Superior temporal gyrus (tissue), 1 donor: Measurements from ENCODE around the gene VPS37C.
A peak's percentile ranks its signal among the peaks of the same experiment; 100 is the strongest.

ENCODE experiments used
- DNase-seq: peaks from one replicate; pipeline ENCODE4 v3.0.0-alpha.2; 2016; ENCODE audit errors: extremely low spot score

VPS37C gene

GRCh38 chr11:61133145-61133544 is 28.1 kb downstream of the VPS37C start:
- no peak for DNase-seq

DNA sequence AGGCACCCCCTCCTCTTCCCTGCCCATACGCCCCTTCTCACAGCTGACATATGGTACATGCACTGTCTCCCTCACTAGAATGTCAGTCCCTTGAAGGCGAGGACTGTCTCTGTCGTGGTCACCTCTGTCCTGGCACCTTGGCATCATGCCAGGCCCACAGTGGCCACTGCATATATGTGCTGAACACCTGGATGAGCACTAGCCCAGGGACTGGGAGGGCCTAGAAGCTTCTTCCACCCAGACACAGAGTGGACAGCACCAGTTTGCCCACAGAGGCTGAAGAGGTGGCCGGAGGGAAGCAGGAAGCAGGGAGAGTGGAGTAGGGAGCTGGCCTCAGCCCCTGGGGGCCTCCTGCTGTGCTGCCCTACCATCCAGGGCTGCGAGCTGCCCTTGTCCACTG is 28.6 kb downstream of the VPS37C start:
- no peak for DNase-seq

DNA sequence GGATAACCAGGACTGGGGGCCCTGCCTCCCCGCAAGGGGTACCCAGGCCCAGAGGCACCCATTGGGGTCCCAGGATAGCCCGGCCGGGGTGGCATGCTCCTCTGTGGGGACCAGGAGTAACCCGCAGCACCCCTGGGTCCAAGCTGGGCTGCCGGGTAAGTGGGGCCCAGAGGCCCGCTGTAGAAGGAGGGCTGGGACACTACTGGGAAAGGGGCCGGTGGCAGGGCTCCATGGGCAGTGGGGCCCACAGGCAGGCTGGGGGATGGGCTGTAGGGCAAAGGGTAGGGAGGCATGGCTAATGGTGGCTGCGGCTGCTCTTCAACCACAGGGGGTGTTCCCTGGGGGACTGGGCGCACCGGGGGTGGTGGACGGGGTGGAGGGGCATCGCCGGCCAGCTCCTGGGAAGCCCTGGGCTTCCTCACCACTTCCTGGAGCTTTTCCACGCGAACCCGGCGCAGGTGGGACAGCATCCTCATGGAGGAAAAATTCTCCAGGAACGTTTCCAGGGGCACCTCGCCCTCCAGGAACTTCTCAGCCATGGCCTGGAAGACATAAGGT is 29.1 kb downstream of the VPS37C start:
- no peak for DNase-seq

GRCh38 chr11:61131586-61131985 is 29.6 kb downstream of the VPS37C start:
- no peak for DNase-seq

- DNase-seq, result no peak
Measured at GRCh38 chr11:61131186-61131585, 30.0 kb downstream of the VPS37C start.

- DNase-seq, result peak; percentile 89
Measured at GRCh38 chr11:61129639-61130523, 31.3 kb downstream of the VPS37C start.

DNA sequence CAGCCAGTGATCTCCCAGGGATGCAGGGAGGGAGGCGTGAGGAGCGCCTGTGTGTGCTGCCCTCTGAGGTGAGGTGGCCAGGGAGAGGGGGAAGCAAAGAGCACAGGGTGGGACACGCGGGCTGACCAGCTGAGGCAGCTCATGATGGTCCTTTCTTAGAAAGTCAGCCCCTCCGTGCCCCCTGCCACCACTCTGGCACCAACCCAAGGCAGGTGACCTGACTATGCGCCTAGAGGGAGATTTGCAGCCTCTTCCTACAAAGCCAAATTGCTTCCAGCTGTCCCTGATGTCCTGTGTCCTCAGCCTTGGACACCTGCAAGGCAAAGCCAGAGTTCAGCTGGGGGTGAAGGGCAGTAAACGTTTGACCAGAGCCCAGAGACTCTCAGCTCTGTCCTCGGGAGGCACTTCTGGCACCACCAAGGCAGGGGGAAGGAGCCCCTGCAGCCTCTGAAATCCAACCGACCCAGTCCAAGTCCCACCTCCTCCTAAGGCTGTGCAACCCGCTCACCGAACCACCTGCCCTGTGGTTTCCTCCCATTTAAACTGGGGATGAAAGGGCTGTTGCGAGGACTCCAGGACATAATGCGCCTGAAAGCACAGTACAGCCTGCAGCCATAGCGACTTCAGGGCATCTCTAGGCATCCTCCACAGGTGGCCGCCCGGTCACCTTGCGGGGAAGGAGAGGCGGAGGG is 32.1 kb downstream of the VPS37C start:
- no peak for DNase-seq

DNA sequence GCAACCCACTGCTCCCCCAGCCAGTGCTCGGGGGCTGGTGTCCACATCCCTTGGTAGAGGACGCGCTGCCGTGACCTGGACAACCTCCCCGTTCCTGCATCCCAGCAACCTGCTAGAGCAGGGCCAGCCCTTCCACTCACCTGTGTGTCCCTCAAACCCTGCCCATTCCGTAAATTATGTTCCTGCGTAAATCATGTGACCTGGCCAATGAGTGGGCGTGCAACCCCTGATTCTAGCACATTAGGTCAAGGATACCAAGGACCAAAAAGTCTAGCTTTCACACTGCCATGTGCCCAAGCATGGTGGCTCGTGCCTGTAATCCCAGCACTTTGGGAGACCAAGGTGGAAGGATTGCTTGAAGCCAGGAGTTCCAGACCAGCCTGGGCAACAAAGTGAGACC is 33.2 kb downstream of the VPS37C start:
- DNase-seq, result no peak

DNA sequence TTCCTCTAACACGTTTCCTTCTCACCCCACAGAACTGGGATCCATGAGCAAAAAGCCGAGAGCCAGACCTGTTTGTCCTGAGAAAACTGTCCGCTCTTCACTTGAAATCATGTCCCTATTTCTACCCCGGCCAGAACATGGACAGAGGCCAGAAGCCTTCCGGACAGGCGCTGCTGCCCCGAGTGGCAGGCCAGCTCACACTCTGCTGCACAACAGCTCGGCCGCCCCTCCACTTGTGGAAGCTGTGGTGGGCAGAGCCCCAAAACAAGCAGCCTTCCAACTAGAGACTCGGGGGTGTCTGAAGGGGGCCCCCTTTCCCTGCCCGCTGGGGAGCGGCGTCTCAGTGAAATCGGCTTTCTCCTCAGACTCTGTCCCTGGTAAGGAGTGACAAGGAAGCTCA is 35.0 kb downstream of the VPS37C start:
- DNase-seq, result peak; percentile 36

DNA sequence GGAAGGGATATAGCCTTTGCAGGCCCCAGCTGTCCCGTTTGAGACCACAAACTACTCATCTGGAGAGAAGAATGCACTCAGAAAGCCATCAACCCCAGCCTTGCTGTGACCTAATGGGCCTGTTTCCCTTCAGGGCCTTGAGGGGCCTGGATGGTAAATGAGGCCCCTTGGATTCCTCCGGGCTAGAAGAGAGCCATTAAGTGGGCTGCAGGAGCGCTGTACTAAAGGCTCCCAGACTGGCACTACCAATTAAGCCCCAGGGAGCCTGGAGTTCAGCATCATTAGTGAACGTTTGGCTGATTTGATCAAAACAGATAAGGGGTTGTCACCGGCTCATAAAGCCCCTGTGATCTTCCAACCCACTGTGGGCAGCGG is 35.9 kb downstream of the VPS37C start:
- DNase-seq, result no peak

- no peak for DNase-seq
Measured at GRCh38 chr11:61124574-61125309, 36.5 kb downstream of the VPS37C start.

GRCh38 chr11:61123775-61124571 is 37.3 kb downstream of the VPS37C start:
- no peak for DNase-seq

DNA sequence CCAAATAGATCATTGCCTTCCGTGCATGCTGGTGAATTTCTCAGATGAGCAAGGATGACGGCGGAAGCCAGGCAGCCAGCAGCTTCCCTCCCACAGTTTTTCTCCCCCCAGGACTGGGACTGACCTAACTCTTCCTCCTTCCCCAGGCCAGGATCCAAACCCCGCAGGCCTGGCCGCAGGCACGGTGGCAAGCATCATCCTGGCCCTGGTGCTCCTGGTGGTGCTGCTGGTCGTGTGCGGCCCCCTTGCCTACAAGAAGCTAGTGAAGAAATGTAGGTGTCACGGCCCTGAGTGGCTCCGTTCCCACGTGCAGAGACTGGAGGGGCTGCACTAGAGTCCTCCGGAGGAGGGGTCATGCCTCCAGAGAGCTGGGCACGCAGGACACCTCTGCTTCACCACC is 38.5 kb downstream of the VPS37C start:
- no peak for DNase-seq

- no peak for DNase-seq
Measured at GRCh38 chr11:61121917-61122316, 39.3 kb downstream of the VPS37C start.

GRCh38 chr11:61121192-61121831 is 39.9 kb downstream of the VPS37C start:
- no peak for DNase-seq

DNA sequence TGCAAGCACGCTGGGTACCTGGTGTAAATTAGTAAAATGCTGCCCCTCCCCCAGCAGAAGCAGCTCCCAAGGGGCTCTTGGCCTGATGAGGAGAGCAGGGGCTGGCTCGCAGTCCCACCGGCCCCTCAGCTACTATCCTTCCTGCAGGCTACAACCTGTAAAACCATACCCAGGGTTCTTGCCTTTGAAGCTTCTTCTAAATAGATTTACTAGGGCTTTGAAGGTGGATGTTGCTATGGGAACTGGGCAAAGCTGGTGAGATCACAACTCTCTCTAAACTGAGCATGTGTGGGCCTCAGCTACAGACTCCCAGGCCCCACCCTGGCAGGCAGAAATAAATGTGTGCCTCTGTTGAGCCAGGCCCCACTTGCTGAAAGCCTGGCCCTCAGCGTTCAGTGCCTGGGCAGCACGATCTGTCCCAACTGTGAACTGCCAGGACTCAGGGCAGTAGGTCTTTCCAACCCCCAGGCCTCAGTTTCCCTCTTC is 40.5 kb downstream of the VPS37C start:
- DNase-seq, result peak; percentile 65

GRCh38 chr11:61120099-61120705 is 41.0 kb downstream of the VPS37C start:
- no peak for DNase-seq

DNA sequence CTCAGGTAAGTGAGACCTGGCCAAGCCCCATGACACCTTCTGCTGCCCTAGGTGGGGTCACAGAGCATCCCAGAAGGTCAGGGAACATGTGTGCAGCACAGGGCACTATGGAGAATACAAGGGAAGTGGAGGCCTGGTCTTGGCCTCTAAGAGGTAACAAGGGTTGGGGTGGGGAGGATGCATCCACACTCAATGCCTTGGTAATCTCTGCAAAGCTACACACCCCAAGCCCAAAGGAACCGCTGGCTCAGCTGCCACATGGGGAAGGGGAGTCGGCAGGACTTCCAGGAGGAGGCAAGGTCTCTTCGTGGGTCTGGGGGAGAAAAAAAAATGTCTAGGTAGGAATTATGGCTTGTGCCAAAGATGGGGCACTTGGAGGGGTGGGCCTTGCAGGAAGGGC is 41.7 kb downstream of the VPS37C start:
- DNase-seq, result no peak

DNA sequence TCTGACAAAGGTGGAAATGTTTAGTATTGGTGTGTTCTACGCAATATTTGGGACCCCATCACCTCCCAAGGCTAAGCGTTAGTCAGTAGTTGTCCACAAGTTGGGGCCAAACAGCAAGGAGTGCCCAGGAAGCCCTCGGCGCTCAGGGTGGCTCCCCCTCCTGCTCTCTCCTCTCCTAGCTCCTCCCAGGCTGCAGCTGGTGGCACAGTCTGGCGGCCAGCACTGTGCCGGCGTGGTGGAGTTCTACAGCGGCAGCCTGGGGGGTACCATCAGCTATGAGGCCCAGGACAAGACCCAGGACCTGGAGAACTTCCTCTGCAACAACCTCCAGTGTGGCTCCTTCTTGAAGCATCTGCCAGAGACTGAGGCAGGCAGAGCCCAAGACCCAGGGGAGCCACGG is 42.2 kb downstream of the VPS37C start:
- DNase-seq, result no peak

GRCh38 chr11:61118406-61118805 is 42.8 kb downstream of the VPS37C start:
- no peak for DNase-seq
